Keratinocyte (primary cell): ENCODE measurements around the gene HBP1. TPM values are rescaled to one million over a fixed set of nuclear protein-coding genes. Genes with fewer than 3 reads are reported as not detected.
A peak's percentile ranks its signal among the peaks of the same experiment; 100 is the strongest.

Experiments
- DNase-seq: peaks from one replicate; pipeline ENCODE4 v3.0.0-alpha.2; 2011; ENCODE audit warnings: low read depth, missing footprints, low spot score
- FAIRE-seq: peaks from 2 replicates; lab custom pipeline; 2011; peaks lifted over from hg19 to GRCh38; lab: Jason Lieb, UNC
- H2AFZ ChIP-seq: 2 replicates; pipeline ENCODE4 v1.6.0; 2012; ENCODE audit warnings: low read length, control low read depth, inconsistent platforms; ENCODE audit not compliant: control insufficient read depth
- H3K27ac ChIP-seq: 2 replicates; pipeline ENCODE4 v1.5.1; 2011; ENCODE audit warnings: low read length; ENCODE audit not compliant: control insufficient read depth, insufficient read depth
- H3K27me3 ChIP-seq: 3 replicates; pipeline ENCODE4 v1.6.0; 2011; ENCODE audit warnings: low read length; ENCODE audit not compliant: control insufficient read depth, insufficient read depth; ENCODE audit errors: extremely low read depth
- H3K36me3 ChIP-seq, 2 experiments: 2 replicates in 1 of 2; 3 replicates in 1 of 2; pipeline ENCODE4 v1.5.1; 2011; ENCODE audit warnings: low read length in 2 of 2, mild to moderate bottlenecking in 1 of 2; ENCODE audit not compliant: control insufficient read depth in 2 of 2, insufficient read depth in 2 of 2; ENCODE audit errors: extremely low read depth in 1 of 2
- H3K4me1 ChIP-seq: 3 replicates; pipeline ENCODE4 v1.5.1; 2011; ENCODE audit warnings: low read length; ENCODE audit not compliant: control insufficient read depth, insufficient read depth; ENCODE audit errors: extremely low read depth
- H3K4me2 ChIP-seq: 3 replicates; pipeline ENCODE4 v1.6.0; 2011; ENCODE audit warnings: low read depth, low read length; ENCODE audit not compliant: control insufficient read depth, insufficient read depth; ENCODE audit errors: extremely low read depth
- H3K4me3 ChIP-seq, 3 experiments: fragments of 200-600 bp in 1 of 3; sonication (generic) in 1 of 3; 2 replicates in 2 of 3; 3 replicates in 1 of 3; pipeline ENCODE4 v1.5.1; 2011 to 2016; ENCODE audit warnings: low read length in 3 of 3, mild to moderate bottlenecking in 3 of 3, control low read depth in 2 of 3, inconsistent platforms in 1 of 3, low read depth in 1 of 3, mixed read lengths in 1 of 3, mixed run types in 1 of 3, moderate library complexity in 1 of 3; ENCODE audit not compliant: control insufficient read depth in 2 of 3, insufficient read depth in 2 of 3; ENCODE audit errors: extremely low read depth in 1 of 3
- H3K79me2 ChIP-seq: 2 replicates; pipeline ENCODE4 v1.6.0; 2012; ENCODE audit warnings: low read length; ENCODE audit not compliant: control insufficient read depth, insufficient read depth
- H3K9ac ChIP-seq: 3 replicates; pipeline ENCODE4 v1.6.0; 2011; ENCODE audit warnings: low read length; ENCODE audit not compliant: control insufficient read depth, insufficient read depth; ENCODE audit errors: extremely low read depth
- H3K9me1 ChIP-seq: 3 replicates; pipeline ENCODE4 v1.6.0; 2011; ENCODE audit warnings: low read length; ENCODE audit not compliant: control insufficient read depth, insufficient read depth; ENCODE audit errors: extremely low read depth
- H3K9me3 ChIP-seq: 2 replicates; pipeline ENCODE4 v1.5.1; 2012; ENCODE audit warnings: low read depth, low read length; ENCODE audit not compliant: control insufficient read depth
- H4K20me1 ChIP-seq: 3 replicates; pipeline ENCODE4 v1.6.0; 2011; ENCODE audit warnings: low read length; ENCODE audit not compliant: control insufficient read depth, insufficient read depth; ENCODE audit errors: extremely low read depth
- EZH2 ChIP-seq: IDR thresholded peaks from one replicate; pipeline ENCODE4 v1.6.1; 2012; ENCODE audit warnings: inconsistent platforms, mild to moderate bottlenecking, low read length, moderate library complexity
- dilution Hi-C: fragments of 300-500 bp; cut with MboI; formaldehyde crosslinking; loops from one replicate; pipeline ENCODE4 v1.7.0; 2020; ENCODE audit warnings: low sequenced_read_pairs; ENCODE audit not compliant: extremely low pct_ligation_motif_present
- polyA plus RNA-seq, 5 experiments: library from polyadenylated mRNA; depleted of rRNA in 3 of 5; stranded (reverse) in 3 of 5; stranded (forward) in 1 of 5; unstranded in 1 of 5; fragments of >200 nt; gene quantifications; 1 replicate in 1 of 5; 2 replicates in 3 of 5; 3 replicates in 1 of 5; pipeline versions ENCODE4 v1.2.1 to v1.2.3, GENCODE V29; 2011 to 2012; ENCODE audit warnings: missing spikeins in 2 of 5, low read depth in 1 of 5, low replicate concordance in 1 of 5
- TF ChIP-seq, protein P1 (sequence below), 3 experiments: IDR thresholded peaks in 1 of 3; conservative IDR thresholded peaks in 1 of 3; optimal IDR thresholded peaks in 1 of 3; 2 replicates in 2 of 3; 3 replicates in 1 of 3; pipeline versions ENCODE3 to v1.5.1; 2011; ENCODE audit warnings: low read length in 3 of 3, mild to moderate bottlenecking in 3 of 3, moderate library complexity in 2 of 3, control low read depth in 1 of 3, inconsistent platforms in 1 of 3; ENCODE audit not compliant: insufficient read depth in 2 of 3; ENCODE audit errors: extremely low read depth in 1 of 3

The HBP1 gene
- polyA plus RNA-seq, 1 donor (not counting 4 experiments of a cell fraction or from before 2014, with no cell fraction given) = 42.8 TPM

DNA sequence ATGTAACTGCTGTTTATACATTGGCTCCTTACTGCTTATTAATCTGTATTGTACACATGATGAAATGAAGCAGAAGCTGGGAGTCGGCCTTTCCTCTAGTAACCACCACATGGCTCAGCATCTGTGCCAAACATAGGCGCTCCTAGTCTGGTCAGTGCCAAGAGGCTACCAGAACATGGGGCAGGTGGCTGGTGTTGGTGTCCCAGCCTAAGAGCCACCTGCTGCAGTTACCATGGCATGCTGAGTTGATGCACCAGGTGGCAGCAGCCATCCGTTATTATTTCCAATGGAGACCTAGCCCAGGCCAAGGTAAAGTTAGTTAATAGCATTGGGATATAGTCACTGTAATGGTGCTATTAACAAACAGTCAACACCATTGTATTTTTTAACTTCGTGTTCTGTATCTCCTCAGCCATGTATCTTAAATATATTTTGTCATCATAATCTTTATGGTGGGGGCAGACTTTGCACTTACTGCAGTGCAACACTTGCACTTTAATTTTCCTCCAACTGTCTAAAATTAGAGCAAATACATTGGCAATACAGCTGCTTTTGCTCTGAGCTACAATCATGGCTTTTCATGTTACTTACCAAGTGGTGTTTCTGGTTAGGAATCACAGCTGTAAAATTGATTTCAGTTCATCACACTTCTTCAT, 33.1 kb downstream of the HBP1 start:
- H3K9ac ChIP-seq = no peak overlapping the region
- no peak overlapping the region for H2AFZ ChIP-seq
- dilution Hi-C loops = no loop called here
- FAIRE-seq (peak; percentile 17), DNase-seq (no peak)
- H3K9me1 ChIP-seq = no peaks in the 10 kb centered on the region
- no peaks in the 10 kb centered on the region for H3K4me1 ChIP-seq
- no peak overlapping the region for H3K27ac ChIP-seq
- H3K4me3 ChIP-seq = no peak overlapping the region
- H3K27me3 ChIP-seq = no peaks in the 10 kb centered on the region
- H4K20me1 ChIP-seq = no peaks in the 10 kb centered on the region
- no peaks in the 10 kb centered on the region for H3K9me3 ChIP-seq
- no peak overlapping the region for H3K4me2 ChIP-seq
- H3K36me3 ChIP-seq = peaks cover 10 to 16% of the 10 kb centered on the region in 2 experiments
- TF ChIP-seq EZH2 = no peak
- TF ChIP-seq, protein P1, sequence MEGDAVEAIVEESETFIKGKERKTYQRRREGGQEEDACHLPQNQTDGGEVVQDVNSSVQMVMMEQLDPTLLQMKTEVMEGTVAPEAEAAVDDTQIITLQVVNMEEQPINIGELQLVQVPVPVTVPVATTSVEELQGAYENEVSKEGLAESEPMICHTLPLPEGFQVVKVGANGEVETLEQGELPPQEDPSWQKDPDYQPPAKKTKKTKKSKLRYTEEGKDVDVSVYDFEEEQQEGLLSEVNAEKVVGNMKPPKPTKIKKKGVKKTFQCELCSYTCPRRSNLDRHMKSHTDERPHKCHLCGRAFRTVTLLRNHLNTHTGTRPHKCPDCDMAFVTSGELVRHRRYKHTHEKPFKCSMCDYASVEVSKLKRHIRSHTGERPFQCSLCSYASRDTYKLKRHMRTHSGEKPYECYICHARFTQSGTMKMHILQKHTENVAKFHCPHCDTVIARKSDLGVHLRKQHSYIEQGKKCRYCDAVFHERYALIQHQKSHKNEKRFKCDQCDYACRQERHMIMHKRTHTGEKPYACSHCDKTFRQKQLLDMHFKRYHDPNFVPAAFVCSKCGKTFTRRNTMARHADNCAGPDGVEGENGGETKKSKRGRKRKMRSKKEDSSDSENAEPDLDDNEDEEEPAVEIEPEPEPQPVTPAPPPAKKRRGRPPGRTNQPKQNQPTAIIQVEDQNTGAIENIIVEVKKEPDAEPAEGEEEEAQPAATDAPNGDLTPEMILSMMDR (optimal IDR thresholded peaks at IDR 0.05 in 1 of 3, IDR thresholded peaks at IDR 0.05 in 1 of 3, conservative IDR thresholded peaks at IDR 0.05 in 1 of 3; ENCODE audit: extremely low read depth in 1 of 3, insufficient read depth in 2 of 3, low read length in 3 of 3) = peak; percentile 61 to 95 (median 79)
- H3K79me2 ChIP-seq = no peaks in the 10 kb centered on the region

DNA sequence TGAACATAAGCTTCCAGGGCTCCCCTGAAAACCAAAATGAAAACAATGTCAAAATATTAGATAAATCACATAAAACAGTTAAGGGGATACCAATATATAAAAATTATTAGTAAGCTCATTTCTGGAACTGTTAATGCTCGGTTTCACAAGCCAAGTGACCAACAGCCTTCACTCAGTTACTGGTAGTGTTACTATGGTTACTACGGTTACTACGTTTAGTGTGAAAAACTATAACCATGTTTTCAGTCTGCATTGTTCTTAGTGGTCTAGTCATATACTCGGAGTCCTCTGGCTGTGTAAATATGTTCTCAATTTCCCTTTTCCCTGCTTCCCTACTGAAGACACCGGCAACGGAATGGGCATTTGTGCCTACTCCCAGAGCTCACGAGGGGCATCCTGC, 34.8 kb downstream of the HBP1 start:
- H3K36me3 ChIP-seq = peaks cover 13 to 14% of the 10 kb centered on the region in 2 experiments
- dilution Hi-C loops = no loop called here

More for the DNA sequence above, 34.8 kb downstream of the HBP1 start:
- FAIRE-seq (no peak), DNase-seq (no peak)
- Histone ChIP-seq H3K9me1 (no peaks in the 10 kb centered on the region), H3K9ac (no peak overlapping the region), H3K4me1 (no peaks in the 10 kb centered on the region), H4K20me1 (no peaks in the 10 kb centered on the region), H3K79me2 (no peaks in the 10 kb centered on the region), H3K27me3 (no peaks in the 10 kb centered on the region), H2AFZ (no peak overlapping the region), H3K27ac (no peak overlapping the region), H3K4me2 (no peak overlapping the region), H3K4me3 (no peak overlapping the region), H3K9me3 (no peaks in the 10 kb centered on the region)
- TF ChIP-seq EZH2 = no peak
- TF ChIP-seq, protein P1 (optimal IDR thresholded peaks at IDR 0.05 in 1 of 3, IDR thresholded peaks at IDR 0.05 in 1 of 3, conservative IDR thresholded peaks at IDR 0.05 in 1 of 3; ENCODE audit: extremely low read depth in 1 of 3, insufficient read depth in 2 of 3, low read length in 3 of 3) = no peak
